HG03354 (cell line): ENCODE measurements around the gene ZFP2.

Experiments used
- ATAC-seq: cut with Tn5 transposase; IDR thresholded peaks from one replicate; pipeline ENCODE4 v1.9.1; 2021; ENCODE audit warnings: mild to moderate bottlenecking; ENCODE audit not compliant: unreplicated experiment, poor library complexity, severe bottlenecking

The ZFP2 gene

DNA sequence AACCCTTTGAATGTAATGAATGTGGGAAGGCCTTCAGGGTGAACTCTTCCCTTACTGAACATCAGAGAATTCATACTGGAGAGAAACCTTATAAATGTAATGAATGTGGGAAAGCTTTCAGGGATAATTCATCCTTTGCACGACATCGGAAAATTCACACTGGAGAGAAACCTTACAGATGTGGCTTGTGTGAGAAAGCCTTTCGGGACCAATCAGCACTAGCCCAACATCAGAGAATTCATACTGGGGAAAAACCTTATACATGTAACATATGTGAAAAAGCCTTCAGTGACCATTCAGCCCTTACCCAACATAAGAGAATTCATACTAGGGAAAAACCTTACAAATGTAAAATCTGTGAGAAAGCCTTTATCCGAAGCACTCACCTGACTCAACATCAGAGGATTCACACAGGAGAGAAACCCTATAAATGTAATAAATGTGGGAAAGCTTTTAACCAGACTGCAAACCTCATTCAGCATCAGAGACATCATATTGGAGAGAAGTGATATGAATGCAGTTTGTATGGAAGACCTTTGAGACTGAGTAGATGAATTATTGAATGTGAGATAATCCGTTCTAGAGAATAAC, 69.8 kb downstream of the ZFP2 start:
- ATAC-seq = no peak

DNA sequence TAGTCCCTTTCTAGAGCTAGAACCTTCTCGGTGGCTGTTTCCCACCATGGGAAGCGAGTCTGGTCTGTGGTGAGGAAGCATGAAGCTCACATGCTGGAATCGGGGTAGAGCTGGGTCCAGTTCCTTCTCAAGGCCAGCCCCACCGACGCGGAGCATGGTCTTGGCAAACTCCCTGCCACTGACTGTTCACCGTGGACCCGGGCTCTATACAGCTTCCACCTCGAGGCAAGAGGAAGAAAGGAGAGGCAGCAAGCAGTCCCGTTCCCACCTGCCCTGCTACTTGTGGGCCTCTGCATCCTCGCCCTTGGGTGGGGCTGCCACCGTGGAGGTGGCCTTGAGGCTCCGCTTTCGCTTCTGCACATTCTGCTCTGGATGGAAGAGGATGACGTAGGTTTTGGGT, 85.7 kb downstream of the ZFP2 start:
- no peak for ATAC-seq
